Keratinocyte (primary cell): Measurements from ENCODE around the gene TCP11L1. TPM values are rescaled to one million over a fixed set of nuclear protein-coding genes. Genes with fewer than 3 reads are reported as not detected.

Source experiments
- DNase-seq: peaks from one replicate; pipeline ENCODE4 v3.0.0-alpha.2; 2011; ENCODE audit warnings: low read depth, missing footprints, low spot score
- FAIRE-seq: peaks from 2 replicates; lab custom pipeline; 2011; peaks lifted over from hg19 to GRCh38; lab: Jason Lieb, UNC
- H2AFZ ChIP-seq: 2 replicates; pipeline ENCODE4 v1.6.0; 2012; ENCODE audit warnings: low read length, control low read depth, inconsistent platforms; ENCODE audit not compliant: control insufficient read depth
- H3K27ac ChIP-seq: 2 replicates; pipeline ENCODE4 v1.5.1; 2011; ENCODE audit warnings: low read length; ENCODE audit not compliant: control insufficient read depth, insufficient read depth
- H3K27me3 ChIP-seq: 3 replicates; pipeline ENCODE4 v1.6.0; 2011; ENCODE audit warnings: low read length; ENCODE audit not compliant: control insufficient read depth, insufficient read depth; ENCODE audit errors: extremely low read depth
- H3K36me3 ChIP-seq, 2 experiments: 2 replicates in 1 of 2; 3 replicates in 1 of 2; pipeline ENCODE4 v1.5.1; 2011; ENCODE audit warnings: low read length in 2 of 2, mild to moderate bottlenecking in 1 of 2; ENCODE audit not compliant: control insufficient read depth in 2 of 2, insufficient read depth in 2 of 2; ENCODE audit errors: extremely low read depth in 1 of 2
- H3K4me1 ChIP-seq: 3 replicates; pipeline ENCODE4 v1.5.1; 2011; ENCODE audit warnings: low read length; ENCODE audit not compliant: control insufficient read depth, insufficient read depth; ENCODE audit errors: extremely low read depth
- H3K4me2 ChIP-seq: 3 replicates; pipeline ENCODE4 v1.6.0; 2011; ENCODE audit warnings: low read depth, low read length; ENCODE audit not compliant: control insufficient read depth, insufficient read depth; ENCODE audit errors: extremely low read depth
- H3K4me3 ChIP-seq, 3 experiments: fragments of 200-600 bp in 1 of 3; sonication (generic) in 1 of 3; 2 replicates in 2 of 3; 3 replicates in 1 of 3; pipeline ENCODE4 v1.5.1; 2011 to 2016; ENCODE audit warnings: low read length in 3 of 3, mild to moderate bottlenecking in 3 of 3, control low read depth in 2 of 3, inconsistent platforms in 1 of 3, low read depth in 1 of 3, mixed read lengths in 1 of 3, mixed run types in 1 of 3, moderate library complexity in 1 of 3; ENCODE audit not compliant: control insufficient read depth in 2 of 3, insufficient read depth in 2 of 3; ENCODE audit errors: extremely low read depth in 1 of 3
- H3K79me2 ChIP-seq: 2 replicates; pipeline ENCODE4 v1.6.0; 2012; ENCODE audit warnings: low read length; ENCODE audit not compliant: control insufficient read depth, insufficient read depth
- H3K9ac ChIP-seq: 3 replicates; pipeline ENCODE4 v1.6.0; 2011; ENCODE audit warnings: low read length; ENCODE audit not compliant: control insufficient read depth, insufficient read depth; ENCODE audit errors: extremely low read depth
- H3K9me1 ChIP-seq: 3 replicates; pipeline ENCODE4 v1.6.0; 2011; ENCODE audit warnings: low read length; ENCODE audit not compliant: control insufficient read depth, insufficient read depth; ENCODE audit errors: extremely low read depth
- H3K9me3 ChIP-seq: 2 replicates; pipeline ENCODE4 v1.5.1; 2012; ENCODE audit warnings: low read depth, low read length; ENCODE audit not compliant: control insufficient read depth
- H4K20me1 ChIP-seq: 3 replicates; pipeline ENCODE4 v1.6.0; 2011; ENCODE audit warnings: low read length; ENCODE audit not compliant: control insufficient read depth, insufficient read depth; ENCODE audit errors: extremely low read depth
- CTCF ChIP-seq, 3 experiments: IDR thresholded peaks in 1 of 3; conservative IDR thresholded peaks in 1 of 3; optimal IDR thresholded peaks in 1 of 3; 2 replicates in 2 of 3; 3 replicates in 1 of 3; pipeline versions ENCODE3 to v1.5.1; 2011; ENCODE audit warnings: low read length in 3 of 3, mild to moderate bottlenecking in 3 of 3, moderate library complexity in 2 of 3, control low read depth in 1 of 3, inconsistent platforms in 1 of 3; ENCODE audit not compliant: insufficient read depth in 2 of 3; ENCODE audit errors: extremely low read depth in 1 of 3
- EZH2 ChIP-seq: IDR thresholded peaks from one replicate; pipeline ENCODE4 v1.6.1; 2012; ENCODE audit warnings: inconsistent platforms, mild to moderate bottlenecking, low read length, moderate library complexity
- dilution Hi-C: fragments of 300-500 bp; cut with MboI; formaldehyde crosslinking; loops from one replicate; pipeline ENCODE4 v1.7.0; 2020; ENCODE audit warnings: low sequenced_read_pairs; ENCODE audit not compliant: extremely low pct_ligation_motif_present
- polyA plus RNA-seq, 5 experiments: library from polyadenylated mRNA; depleted of rRNA in 3 of 5; stranded (reverse) in 3 of 5; stranded (forward) in 1 of 5; unstranded in 1 of 5; fragments of >200 nt; gene quantifications; 1 replicate in 1 of 5; 2 replicates in 3 of 5; 3 replicates in 1 of 5; pipeline versions ENCODE4 v1.2.1 to v1.2.3, GENCODE V29; 2011 to 2012; ENCODE audit warnings: missing spikeins in 2 of 5, low read depth in 1 of 5, low replicate concordance in 1 of 5

Gene TCP11L1
- polyA plus RNA-seq, 1 donor (not counting 4 experiments of a cell fraction or from before 2014, with no cell fraction given): 22.8 TPM

DNA sequence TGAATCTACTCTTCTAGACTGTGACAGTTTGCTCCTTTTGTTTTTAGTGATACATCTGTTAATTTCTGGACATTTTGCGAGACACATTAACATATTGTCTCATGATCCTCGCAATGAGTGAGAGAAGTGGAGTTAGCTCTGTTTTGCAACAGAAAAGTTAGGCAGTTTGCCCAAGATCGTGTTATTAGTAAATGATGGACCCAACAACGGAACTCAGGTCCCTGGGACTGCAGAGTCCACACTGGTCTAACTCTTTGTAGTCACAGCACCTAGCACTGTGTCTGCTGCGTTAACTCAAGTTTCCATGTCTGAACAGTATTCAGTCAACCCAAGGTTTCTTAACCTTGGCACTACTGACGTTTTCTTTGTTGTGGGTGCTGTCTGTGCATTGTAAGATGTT, 20.5 kb upstream of the TCP11L1 start:
- Histone ChIP-seq H3K27me3 (no peaks in the 10 kb centered on the region), H3K9me3 (no peaks in the 10 kb centered on the region), H3K4me2 (no peak overlapping the region), H3K4me1 (peaks cover 16% of the 10 kb centered on the region), H3K4me3 (no peak overlapping the region), H3K9me1 (no peaks in the 10 kb centered on the region), H3K9ac (no peak overlapping the region), H4K20me1 (no peaks in the 10 kb centered on the region), H3K79me2 (peaks cover 63% of the 10 kb centered on the region), H3K27ac (no peak overlapping the region), H2AFZ (no peak overlapping the region), H3K36me3 (no peaks in the 10 kb centered on the region)
- DNase-seq (no peak), FAIRE-seq (peak; percentile 63)
- dilution Hi-C loops: no loop called here
- TF ChIP-seq CTCF (optimal IDR thresholded peaks at IDR 0.05 in 1 of 3, IDR thresholded peaks at IDR 0.05 in 1 of 3, conservative IDR thresholded peaks at IDR 0.05 in 1 of 3; ENCODE audit: extremely low read depth in 1 of 3, insufficient read depth in 2 of 3, low read length in 3 of 3) (no peak), EZH2 (no peak)

- H4K20me1 ChIP-seq: no peaks in the 10 kb centered on the region
- peaks cover 16% of the 10 kb centered on the region for H3K4me1 ChIP-seq
- no peaks in the 10 kb centered on the region for H3K27me3 ChIP-seq
- no peak for TF ChIP-seq EZH2
- no peak for TF ChIP-seq CTCF (optimal IDR thresholded peaks at IDR 0.05 in 1 of 3, IDR thresholded peaks at IDR 0.05 in 1 of 3, conservative IDR thresholded peaks at IDR 0.05 in 1 of 3; ENCODE audit: extremely low read depth in 1 of 3, insufficient read depth in 2 of 3, low read length in 3 of 3)
- dilution Hi-C loops: no loop called here
- DNase-seq (no peak), FAIRE-seq (peak; percentile 53)
- H3K27ac ChIP-seq: no peak overlapping the region
- H3K9me3 ChIP-seq: no peaks in the 10 kb centered on the region
- no peak overlapping the region for H3K4me3 ChIP-seq
- H3K9me1 ChIP-seq: peaks cover 2% of the 10 kb centered on the region
- H3K4me2 ChIP-seq: peak overlapping the region; percentile 9
- H3K79me2 ChIP-seq: peaks cover 70% of the 10 kb centered on the region
- H3K36me3 ChIP-seq: peaks cover 0 to 3% of the 10 kb centered on the region in 2 experiments
- no peak overlapping the region for H3K9ac ChIP-seq
- H2AFZ ChIP-seq: no peak overlapping the region
Observed at GRCh38 chr11:33021501-33021900, 17.9 kb upstream of the TCP11L1 start.
